Measurements from ENCODE around the gene SPEM3.

DNA sequence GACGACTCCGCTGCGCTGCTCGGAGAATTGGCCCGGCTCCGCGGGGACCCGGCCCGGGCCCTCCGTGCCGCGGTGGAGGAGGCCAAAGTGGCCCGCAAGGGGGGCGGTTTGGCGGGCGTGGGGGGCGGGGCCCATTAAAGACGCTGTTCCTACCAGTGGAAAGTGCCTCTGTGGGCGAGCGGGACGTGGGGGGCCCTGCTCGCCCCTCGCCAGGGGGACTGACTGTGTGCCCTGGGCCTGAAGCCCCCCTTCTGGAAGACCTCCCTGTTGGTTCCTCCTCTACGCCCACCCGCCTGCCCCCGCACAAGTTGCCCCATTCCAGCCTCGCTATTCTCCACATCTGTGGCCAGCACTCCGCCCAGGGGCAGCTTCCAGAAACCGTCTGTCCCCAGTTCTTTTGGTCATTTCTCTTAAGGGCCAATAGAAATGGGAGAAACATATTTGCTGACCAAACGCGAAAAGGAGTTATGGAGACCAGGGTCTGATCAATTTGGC, 8.8 kb downstream of the SPEM3 start:
- TF ChIP-seq, protein P1, sequence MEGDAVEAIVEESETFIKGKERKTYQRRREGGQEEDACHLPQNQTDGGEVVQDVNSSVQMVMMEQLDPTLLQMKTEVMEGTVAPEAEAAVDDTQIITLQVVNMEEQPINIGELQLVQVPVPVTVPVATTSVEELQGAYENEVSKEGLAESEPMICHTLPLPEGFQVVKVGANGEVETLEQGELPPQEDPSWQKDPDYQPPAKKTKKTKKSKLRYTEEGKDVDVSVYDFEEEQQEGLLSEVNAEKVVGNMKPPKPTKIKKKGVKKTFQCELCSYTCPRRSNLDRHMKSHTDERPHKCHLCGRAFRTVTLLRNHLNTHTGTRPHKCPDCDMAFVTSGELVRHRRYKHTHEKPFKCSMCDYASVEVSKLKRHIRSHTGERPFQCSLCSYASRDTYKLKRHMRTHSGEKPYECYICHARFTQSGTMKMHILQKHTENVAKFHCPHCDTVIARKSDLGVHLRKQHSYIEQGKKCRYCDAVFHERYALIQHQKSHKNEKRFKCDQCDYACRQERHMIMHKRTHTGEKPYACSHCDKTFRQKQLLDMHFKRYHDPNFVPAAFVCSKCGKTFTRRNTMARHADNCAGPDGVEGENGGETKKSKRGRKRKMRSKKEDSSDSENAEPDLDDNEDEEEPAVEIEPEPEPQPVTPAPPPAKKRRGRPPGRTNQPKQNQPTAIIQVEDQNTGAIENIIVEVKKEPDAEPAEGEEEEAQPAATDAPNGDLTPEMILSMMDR (IDR thresholded peaks at IDR 0.05; ENCODE audit: extremely low read depth in 1 of 2, insufficient read depth in 1 of 2, low read depth in 1 of 2, low read length in 2 of 2), result no peak
- TF ChIP-seq POLR2A (IDR thresholded peaks at IDR 0.05; ENCODE audit: low read depth, low read length), result no peak
- TF ChIP-seq EZH2 (IDR thresholded peaks at IDR 0.05; ENCODE audit: borderline replicate concordance, low read depth, low read length, severe bottlenecking), result no peak

Measured in endothelial cell of umbilical vein (primary cell).